Esophagus squamous epithelium (tissue), 5 donors: ENCODE measurements around the gene IGFL4. TPM values are rescaled to one million over a fixed set of nuclear protein-coding genes. Genes with fewer than 3 reads are reported as not detected.

Source experiments
- DNase-seq: peaks from one replicate; lab custom pipeline; 2025; lab: John Stamatoyannopoulos, UW
- H3K27ac ChIP-seq, 4 donors: fragments of 200-600 bp; sonication (generic); one replicate each; pipeline ENCODE4 v1.5.1; 2016 to 2019; ENCODE audit warnings: mild to moderate bottlenecking in 1 of 4
- H3K27me3 ChIP-seq, 4 donors: fragments of 200-600 bp; sonication (generic); 1 replicate in 3 of 4; 2 replicates in 1 of 4; pipeline versions ENCODE4 v1.5.1 to v1.6.0; 2017 to 2021; ENCODE audit warnings: antibody characterized with exemption in 1 of 4
- H3K36me3 ChIP-seq, 3 donors: fragments of 200-600 bp; sonication (generic); one replicate each; pipeline ENCODE4 v1.5.1; 2016 to 2019
- H3K4me1 ChIP-seq, 3 donors: fragments of 200-600 bp; sonication (generic); one replicate each; pipeline ENCODE4 v1.5.1; 2017 to 2019
- H3K4me3 ChIP-seq, 4 donors: fragments of 200-600 bp; sonication (generic); 1 replicate in 3 of 4; 2 replicates in 1 of 4; pipeline ENCODE4 v1.5.1; 2016 to 2019; ENCODE audit warnings: mild to moderate bottlenecking in 2 of 4, moderate library complexity in 1 of 4
- H3K9me3 ChIP-seq, 3 donors: fragments of 200-600 bp; sonication (generic); one replicate each; pipeline ENCODE4 v1.5.1; 2016 to 2019
- POLR2A ChIP-seq, 4 donors: fragments of 450-650 bp; IDR thresholded peaks; one replicate each; pipeline ENCODE4 v1.6.1; 2017; ENCODE audit warnings: antibody characterized with exemption in 4 of 4, mild to moderate bottlenecking in 4 of 4, moderate library complexity in 3 of 4
- WGBS, 2 donors: methylation state at CpG; one replicate each; pipeline ENCODE4 v1.1.5; 2018; 5-methylcytosine and 5-hydroxymethylcytosine counted together
- intact Hi-C: fragments of 100-400 bp; cut with DNase I; formaldehyde crosslinking; loops from one replicate; pipeline ENCODE4 v1.15.0; 2022
- total RNA-seq, 4 donors: library from RNA; depleted of rRNA; stranded (reverse); fragments of >200 nt; gene quantifications; one replicate each; pipeline ENCODE4 v1.1.0, GENCODE V29; 2016
- TF ChIP-seq, protein P1 (sequence below), 6 experiments: fragments of 450-650 bp in 4 of 6; fragments of 200-600 bp in 2 of 6; sonication (generic) in 2 of 6; IDR thresholded peaks; one replicate each; pipeline ENCODE4 v1.5.1; 2016 to 2019; ENCODE audit warnings: antibody characterized with exemption in 6 of 6, mild to moderate bottlenecking in 4 of 6, moderate library complexity in 4 of 6
- donor health status: DM: yes; HTN: yes; CAD: no.

The IGFL4 gene
- total RNA-seq, 4 donors from 2014 or later, result not detected

DNA sequence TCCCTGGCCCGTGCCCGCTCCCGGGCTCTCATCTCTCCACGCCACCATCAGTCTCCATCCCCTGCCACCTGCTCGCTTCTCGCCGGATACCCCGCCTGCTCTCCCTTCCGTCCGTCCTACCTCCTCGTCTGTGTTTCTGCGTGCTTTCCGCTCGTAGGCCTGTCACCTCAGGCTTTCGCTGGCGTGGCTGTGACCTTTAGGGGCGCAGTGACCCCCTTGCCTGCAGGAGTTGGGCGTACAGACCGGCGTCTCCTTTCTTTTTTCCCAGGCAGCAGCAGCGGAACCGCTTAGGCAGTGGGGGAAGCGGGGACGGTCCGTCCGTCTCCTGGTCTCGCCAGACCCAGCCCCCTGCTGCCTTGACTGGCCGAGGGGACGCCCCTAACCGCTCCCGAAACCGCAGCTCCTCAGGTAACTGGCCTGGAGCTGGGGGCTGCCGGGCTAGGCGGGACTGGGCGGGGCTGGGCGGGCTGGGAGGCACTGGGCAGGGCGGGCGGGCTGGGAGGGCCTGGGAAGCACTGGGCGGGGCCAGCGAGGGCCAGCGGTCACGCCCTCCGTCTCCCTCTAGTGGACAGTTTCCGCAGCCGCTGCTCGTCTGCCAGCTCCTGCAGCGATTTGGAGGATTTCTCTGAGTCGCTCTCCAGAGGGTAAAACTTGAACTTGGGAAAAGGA lies 24.2 kb downstream of the IGFL4 start:
- WGBS, 2 donors, result 0 to 1% methylated on average over 15 to 29 of the region's 48 CpGs
- H3K36me3 ChIP-seq, result peaks cover 0 to 18% (median 0%) of the 10 kb centered on the region in 3 donors
- H3K4me3 ChIP-seq, result peak overlapping the region; percentile 49 to 76 (median 65)
- DNase-seq, result no peak
- peak overlapping the region; percentile 11 to 72 (median 48) for H3K27ac ChIP-seq
- H3K9me3 ChIP-seq, result no peaks in the 10 kb centered on the region
- H3K4me1 ChIP-seq, result peaks cover 19 to 46% (median 23%) of the 10 kb centered on the region in 3 donors
- peaks cover 0 to 45% (median 1%) of the 10 kb centered on the region in 4 donors for H3K27me3 ChIP-seq
- intact Hi-C loops, result no loop called here
- TF ChIP-seq POLR2A (IDR thresholded peaks at IDR 0.05), result no peak
- TF ChIP-seq, protein P1, sequence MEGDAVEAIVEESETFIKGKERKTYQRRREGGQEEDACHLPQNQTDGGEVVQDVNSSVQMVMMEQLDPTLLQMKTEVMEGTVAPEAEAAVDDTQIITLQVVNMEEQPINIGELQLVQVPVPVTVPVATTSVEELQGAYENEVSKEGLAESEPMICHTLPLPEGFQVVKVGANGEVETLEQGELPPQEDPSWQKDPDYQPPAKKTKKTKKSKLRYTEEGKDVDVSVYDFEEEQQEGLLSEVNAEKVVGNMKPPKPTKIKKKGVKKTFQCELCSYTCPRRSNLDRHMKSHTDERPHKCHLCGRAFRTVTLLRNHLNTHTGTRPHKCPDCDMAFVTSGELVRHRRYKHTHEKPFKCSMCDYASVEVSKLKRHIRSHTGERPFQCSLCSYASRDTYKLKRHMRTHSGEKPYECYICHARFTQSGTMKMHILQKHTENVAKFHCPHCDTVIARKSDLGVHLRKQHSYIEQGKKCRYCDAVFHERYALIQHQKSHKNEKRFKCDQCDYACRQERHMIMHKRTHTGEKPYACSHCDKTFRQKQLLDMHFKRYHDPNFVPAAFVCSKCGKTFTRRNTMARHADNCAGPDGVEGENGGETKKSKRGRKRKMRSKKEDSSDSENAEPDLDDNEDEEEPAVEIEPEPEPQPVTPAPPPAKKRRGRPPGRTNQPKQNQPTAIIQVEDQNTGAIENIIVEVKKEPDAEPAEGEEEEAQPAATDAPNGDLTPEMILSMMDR (IDR thresholded peaks at IDR 0.05), result peak; percentile 59 to 91 (median 70)

GRCh38 chr19:46015687-46016425 lies 24.9 kb downstream of the IGFL4 start:
- intact Hi-C loops, result no loop called here
- peak overlapping the region in 3 of 4 donors; percentile 11 to 72 (median 50) for H3K27ac ChIP-seq
- WGBS, 2 donors, result 6% methylated on average over 20 to 23 of the region's 63 CpGs
- DNase-seq, result no peak
- TF ChIP-seq POLR2A (IDR thresholded peaks at IDR 0.05), result no peak
- TF ChIP-seq, protein P1 (IDR thresholded peaks at IDR 0.05), result no peak
- peaks cover 15 to 39% (median 22%) of the 10 kb centered on the region in 3 donors for H3K4me1 ChIP-seq
- H3K9me3 ChIP-seq, result no peaks in the 10 kb centered on the region
- peaks cover 0 to 21% (median 0%) of the 10 kb centered on the region in 3 donors for H3K36me3 ChIP-seq
- H3K27me3 ChIP-seq, result peaks cover 0 to 43% (median 1%) of the 10 kb centered on the region in 4 donors
- peak overlapping the region; percentile 49 to 76 (median 65) for H3K4me3 ChIP-seq

DNA sequence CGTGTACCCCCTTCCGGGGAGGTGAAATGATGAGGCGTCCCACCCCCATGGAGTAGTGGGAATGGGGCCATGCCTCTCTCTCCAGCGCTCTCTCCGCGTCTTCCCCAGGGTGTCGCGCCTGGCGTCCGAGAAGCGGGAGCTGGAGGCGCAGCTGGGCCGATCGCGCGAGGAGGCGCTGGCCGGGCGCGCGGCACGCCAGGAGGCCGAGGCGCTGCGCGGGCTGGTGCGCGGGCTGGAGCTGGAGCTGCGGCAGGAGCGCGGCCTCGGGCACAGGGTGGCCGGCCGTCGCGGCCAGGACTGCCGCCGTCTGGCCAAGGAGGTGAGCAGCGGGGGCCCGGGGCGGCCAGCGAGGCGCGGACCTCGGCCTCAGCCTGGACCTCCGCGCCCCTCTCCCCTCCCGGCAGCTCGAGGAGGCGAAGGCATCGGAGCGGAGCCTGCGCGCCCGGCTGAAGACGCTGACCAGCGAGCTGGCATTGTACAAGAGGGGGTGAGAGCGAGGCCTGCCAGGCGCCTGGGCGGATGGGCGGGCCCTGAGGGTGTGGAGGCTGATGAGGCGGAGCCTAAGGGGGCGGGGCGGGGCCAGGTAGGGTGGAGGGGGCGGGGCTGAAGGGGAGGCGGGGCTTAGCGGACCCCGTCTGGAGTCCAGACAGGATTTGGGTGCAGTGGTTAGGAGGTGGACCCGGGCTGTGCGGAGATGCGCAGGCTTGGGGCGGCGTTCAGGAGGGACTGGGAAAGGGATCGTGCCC lies 25.7 kb downstream of the IGFL4 start:
- no peaks in the 10 kb centered on the region for H3K9me3 ChIP-seq
- H3K4me1 ChIP-seq, result peaks cover 15 to 32% (median 22%) of the 10 kb centered on the region in 3 donors
- peaks cover 0 to 21% (median 0%) of the 10 kb centered on the region in 3 donors for H3K36me3 ChIP-seq
- intact Hi-C loops, result no loop called here
- TF ChIP-seq POLR2A (IDR thresholded peaks at IDR 0.05), result no peak
- TF ChIP-seq, protein P1 (IDR thresholded peaks at IDR 0.05), result no peak
- WGBS, 2 donors, result 20 to 21% methylated on average over 8 to 10 of the region's 74 CpGs
- H3K27me3 ChIP-seq, result peaks cover 0 to 43% (median 1%) of the 10 kb centered on the region in 4 donors
- peak overlapping the region; percentile 28 to 76 (median 65) for H3K4me3 ChIP-seq
- DNase-seq, result no peak
- peak overlapping the region in 1 of 4 donors; percentile 30 for H3K27ac ChIP-seq

GRCh38 chr19:46014534-46014933 lies 26.3 kb downstream of the IGFL4 start:
- intact Hi-C loops, result no loop called here
- peak overlapping the region; percentile 28 to 76 (median 65) for H3K4me3 ChIP-seq
- no peak for TF ChIP-seq POLR2A (IDR thresholded peaks at IDR 0.05)
- TF ChIP-seq, protein P1 (IDR thresholded peaks at IDR 0.05), result no peak
- peaks cover 0 to 43% (median 1%) of the 10 kb centered on the region in 4 donors for H3K27me3 ChIP-seq
- H3K27ac ChIP-seq, result no peak overlapping the region
- 38 to 42% methylated on average over 7 to 8 of the region's 8 CpGs for WGBS, 2 donors
- peaks cover 0 to 21% (median 0%) of the 10 kb centered on the region in 3 donors for H3K36me3 ChIP-seq
- peaks cover 15 to 31% (median 22%) of the 10 kb centered on the region in 3 donors for H3K4me1 ChIP-seq
- no peaks in the 10 kb centered on the region for H3K9me3 ChIP-seq
- no peak for DNase-seq
